ENCODE results near the gene FGF22.

Gene FGF22

GRCh38 chr19:593505-593904 lies 46.2 kb upstream of the FGF22 start:
- no peak overlapping the region for H3K4me3 ChIP-seq
- no peak for DNase-seq (ENCODE audit: low spot score)
- no peak for TF ChIP-seq CTCF (IDR thresholded peaks at IDR 0.05)
- H3K27ac ChIP-seq: no peak overlapping the region

- no peak for DNase-seq (ENCODE audit: low spot score)
- H3K27ac ChIP-seq: no peak overlapping the region
- no peak for TF ChIP-seq CTCF (IDR thresholded peaks at IDR 0.05)
- H3K4me3 ChIP-seq: no peak overlapping the region
Observed at GRCh38 chr19:594265-594870, 45.3 kb upstream of the FGF22 start.

- no peak for TF ChIP-seq CTCF (IDR thresholded peaks at IDR 0.05)
- DNase-seq (ENCODE audit: low spot score): no peak
Observed at GRCh38 chr19:595326-596262, 44.1 kb upstream of the FGF22 start.

GRCh38 chr19:596263-596655 lies 43.4 kb upstream of the FGF22 start:
- Histone ChIP-seq H3K27ac (no peak overlapping the region), H3K4me3 (no peak overlapping the region)
- TF ChIP-seq CTCF (IDR thresholded peaks at IDR 0.05): no peak
- DNase-seq (ENCODE audit: low spot score): no peak

More at GRCh38 chr19:595326-596262, 44.1 kb upstream of the FGF22 start:
- H3K27ac ChIP-seq: no peak overlapping the region
- no peak overlapping the region for H3K4me3 ChIP-seq

- Histone ChIP-seq H3K27ac (no peak overlapping the region), H3K4me3 (no peak overlapping the region)
- DNase-seq (ENCODE audit: low spot score): no peak
- no peak for TF ChIP-seq CTCF (IDR thresholded peaks at IDR 0.05)
Observed at GRCh38 chr19:597406-598315, 42.0 kb upstream of the FGF22 start.

GRCh38 chr19:601310-601709 lies 38.4 kb upstream of the FGF22 start:
- no peak for TF ChIP-seq CTCF (IDR thresholded peaks at IDR 0.05)
- H3K27ac ChIP-seq: no peak overlapping the region
- DNase-seq (ENCODE audit: low spot score): no peak

More at GRCh38 chr19:601310-601709, 38.4 kb upstream of the FGF22 start:
- no peak overlapping the region for H3K4me3 ChIP-seq

Measured in coronary artery (tissue), 2 donors.